Hepatocyte (in vitro differentiated cells): ENCODE data around the gene KLHL8. TPM values are rescaled to one million over a fixed set of nuclear protein-coding genes. Genes with fewer than 3 reads are reported as not detected.

Experiments used
- DNase-seq: peaks from one replicate; pipeline ENCODE4 v3.0.0-alpha.2; 2016; ENCODE audit warnings: low spot score
- H2AFZ ChIP-seq: fragments of 200-600 bp; sonication (generic); 2 replicates; pipeline ENCODE4 v1.6.0; 2016; ENCODE audit warnings: antibody characterized with exemption, mild to moderate bottlenecking
- H3K27ac ChIP-seq: fragments of 200-600 bp; sonication (generic); 2 replicates; pipeline ENCODE4 v1.5.1; 2016; ENCODE audit warnings: mild to moderate bottlenecking
- H3K27me3 ChIP-seq: fragments of 200-600 bp; sonication (generic); 2 replicates; pipeline ENCODE4 v1.6.1; 2016
- H3K36me3 ChIP-seq: fragments of 200-600 bp; sonication (generic); replicated peaks from 2 replicates; pipeline ENCODE4 v1.5.1; 2016; ENCODE audit warnings: low read depth; ENCODE audit not compliant: insufficient read depth
- H3K4me1 ChIP-seq: fragments of 200-600 bp; sonication (generic); 2 replicates; pipeline ENCODE4 v1.5.1; 2016; ENCODE audit warnings: mild to moderate bottlenecking, moderate library complexity; ENCODE audit not compliant: insufficient read depth
- H3K4me2 ChIP-seq: fragments of 200-600 bp; sonication (generic); 2 replicates; pipeline ENCODE4 v1.6.0; 2016
- H3K4me3 ChIP-seq: fragments of 200-600 bp; sonication (generic); 2 replicates; pipeline ENCODE4 v1.5.1; 2016; ENCODE audit warnings: mild to moderate bottlenecking
- H3K79me2 ChIP-seq: fragments of 200-600 bp; sonication (generic); 2 replicates; pipeline ENCODE4 v1.6.0; 2017; ENCODE audit warnings: mild to moderate bottlenecking
- H3K9me2 ChIP-seq: fragments of 200-600 bp; sonication (generic); replicated peaks from 2 replicates; pipeline ENCODE4 v1.6.0; 2017; ENCODE audit warnings: mild to moderate bottlenecking; ENCODE audit not compliant: insufficient read depth
- H3K9me3 ChIP-seq: fragments of 200-600 bp; sonication (generic); 2 replicates; pipeline ENCODE4 v1.5.1; 2016; ENCODE audit warnings: low read depth, mild to moderate bottlenecking
- H4K20me1 ChIP-seq: fragments of 200-600 bp; sonication (generic); 2 replicates; pipeline ENCODE4 v1.6.0; 2016; ENCODE audit warnings: mild to moderate bottlenecking; ENCODE audit not compliant: insufficient read depth, poor library complexity, severe bottlenecking
- CTCF ChIP-seq: fragments of 200-600 bp; sonication (generic); IDR thresholded peaks from 2 replicates; pipeline ENCODE4 v1.5.1; 2016; ENCODE audit warnings: antibody characterized with exemption, mild to moderate bottlenecking; ENCODE audit not compliant: poor library complexity
- EZH2 ChIP-seq: fragments of 200-600 bp; sonication (generic); IDR thresholded peaks from 2 replicates; pipeline ENCODE4 v1.6.1; 2016; ENCODE audit warnings: antibody characterized with exemption, mild to moderate bottlenecking, borderline replicate concordance
- EZH2phosphoT487 ChIP-seq: fragments of 200-600 bp; sonication (generic); IDR thresholded peaks from one replicate; pipeline ENCODE4 v1.6.1; 2018; ENCODE audit warnings: antibody characterized with exemption, mild to moderate bottlenecking, low read depth, moderate library complexity; ENCODE audit not compliant: unreplicated experiment, severe bottlenecking
- WGBS: methylation state at CpG from one replicate; pipeline ENCODE4 v1.1.6; 2016; ENCODE audit warnings: low lambda C conversion rate; ENCODE audit errors: missing lambda C conversion rate; 5-methylcytosine and 5-hydroxymethylcytosine counted together
- polyA plus RNA-seq: library from polyadenylated mRNA; unstranded; fragments of >200 nt; fragmentation: Nextera tagmentation; extraction: Ambion mirVana; gene quantifications from 2 replicates; pipeline ENCODE4 v1.2.1, GENCODE V29; 2016
- total RNA-seq: library from RNA; depleted of rRNA; stranded (reverse); fragments of >200 nt; gene quantifications from 2 replicates; pipeline ENCODE4 v1.2.3, GENCODE V29; 2014

KLHL8 gene
- total and polyA plus RNA-seq, 2 experiments from 2014 or later, result 10.0 to 23.9 TPM

- H3K4me2 ChIP-seq, result peak overlapping the region; percentile 43
- H3K36me3 ChIP-seq, result no peaks in the 10 kb centered on the region
- DNase-seq, result peak; percentile 69
- no peak for TF ChIP-seq CTCF
- no peak for TF ChIP-seq EZH2
- H3K4me1 ChIP-seq, result peaks cover 14% of the 10 kb centered on the region
- H2AFZ ChIP-seq, result no peak overlapping the region
- H3K27ac ChIP-seq, result peak overlapping the region; percentile 70
- no peaks in the 10 kb centered on the region for H3K27me3 ChIP-seq
- H3K79me2 ChIP-seq, result peaks cover 60% of the 10 kb centered on the region
- no peak overlapping the region for H3K4me3 ChIP-seq
- no peaks in the 10 kb centered on the region for H3K9me2 ChIP-seq
- H3K9me3 ChIP-seq, result no peaks in the 10 kb centered on the region
- 80% methylated on average over 18 of the region's 18 CpGs for WGBS
- H4K20me1 ChIP-seq, result no peaks in the 10 kb centered on the region
These were observed 99.8 kb downstream of the KLHL8 start for GRCh38 chr4:87120411-87121162.

- H3K4me2 ChIP-seq, result no peak overlapping the region
- no peaks in the 10 kb centered on the region for H3K9me3 ChIP-seq
- H3K4me3 ChIP-seq, result no peak overlapping the region
- H3K4me1 ChIP-seq, result peaks cover 14% of the 10 kb centered on the region
- no peaks in the 10 kb centered on the region for H3K36me3 ChIP-seq
- no peaks in the 10 kb centered on the region for H4K20me1 ChIP-seq
- H2AFZ ChIP-seq, result no peak overlapping the region
- DNase-seq, result no peak
- no peaks in the 10 kb centered on the region for H3K27me3 ChIP-seq
- WGBS, result 98% methylated on average over 4 of the region's 4 CpGs
- no peaks in the 10 kb centered on the region for H3K9me2 ChIP-seq
- TF ChIP-seq CTCF, result no peak
- TF ChIP-seq EZH2, result no peak
- no peak for TF ChIP-seq EZH2phosphoT487
- peak overlapping the region; percentile 70 for H3K27ac ChIP-seq
- H3K79me2 ChIP-seq, result peaks cover 56% of the 10 kb centered on the region
These were observed 100.4 kb downstream of the KLHL8 start for GRCh38 chr4:87120010-87120409.

GRCh38 chr4:87118826-87119225 is 101.6 kb downstream of the KLHL8 start:
- no peak overlapping the region for H3K4me2 ChIP-seq
- no peaks in the 10 kb centered on the region for H3K9me3 ChIP-seq
- no peaks in the 10 kb centered on the region for H3K36me3 ChIP-seq
- no peaks in the 10 kb centered on the region for H3K27me3 ChIP-seq
- H3K4me3 ChIP-seq, result no peak overlapping the region
- WGBS, result 100% methylated on average over 2 of the region's 2 CpGs
- H2AFZ ChIP-seq, result no peak overlapping the region
- H3K27ac ChIP-seq, result no peak overlapping the region
- peaks cover 46% of the 10 kb centered on the region for H3K79me2 ChIP-seq
- H3K4me1 ChIP-seq, result peaks cover 14% of the 10 kb centered on the region
- no peak for DNase-seq
- H3K9me2 ChIP-seq, result no peaks in the 10 kb centered on the region
- no peak for TF ChIP-seq EZH2phosphoT487
- TF ChIP-seq CTCF, result no peak
- TF ChIP-seq EZH2, result no peak
- H4K20me1 ChIP-seq, result no peaks in the 10 kb centered on the region
